K562 (cell line): Measurements from ENCODE around the gene ITGA2B. TPM values are rescaled to one million over a fixed set of nuclear protein-coding genes. Genes with fewer than 3 reads are reported as not detected.
A peak's percentile ranks its signal among the peaks of the same experiment; 100 is the strongest.

Experiments
- CEBPZ ChIP-seq: fragments of 150-350 bp; IDR thresholded peaks from 2 replicates; pipeline ENCODE4 v1.6.1; 2014; ENCODE audit warnings: low read depth, mild to moderate bottlenecking, low read length, borderline replicate concordance
- CREB1 ChIP-seq, 2 experiments: sonication (generic) in 1 of 2; formaldehyde crosslinking in 1 of 2; IDR thresholded peaks; 2 replicates each; pipeline versions ENCODE4 v1.6.1 to v1.8.0; 2012 to 2022; ENCODE audit warnings: inconsistent platforms in 1 of 2, mild to moderate bottlenecking in 1 of 2, missing genetic modification reagents in 1 of 2, moderate library complexity in 1 of 2
- ELF2 ChIP-seq: fragments of 250-450 bp; sonication (Bioruptor Pico); IDR thresholded peaks from 2 replicates; pipeline ENCODE4 v1.5.0; 2021; ENCODE audit warnings: mild to moderate bottlenecking
- ETS2 ChIP-seq: IDR thresholded peaks from 2 replicates; pipeline ENCODE4 v1.6.1; 2016; ENCODE audit warnings: borderline replicate concordance, missing genetic modification characterization, mild to moderate bottlenecking, moderate library complexity, missing compliant biosample characterization; ENCODE audit not compliant: poor library complexity, severe bottlenecking
- KLF6 ChIP-seq: fragments of 250-450 bp; sonication (Bioruptor Pico); IDR thresholded peaks from 2 replicates; pipeline ENCODE4 v1.4.0; 2020; ENCODE audit warnings: mild to moderate bottlenecking, moderate library complexity, borderline replicate concordance
- LCOR ChIP-seq: sonication (generic); formaldehyde crosslinking; IDR thresholded peaks from 2 replicates; pipeline ENCODE4 v1.8.0; 2022; ENCODE audit warnings: mild to moderate bottlenecking, missing genetic modification reagents
- MAFF ChIP-seq: IDR thresholded peaks from 2 replicates; pipeline ENCODE4 v1.6.1; 2012; ENCODE audit warnings: low read length, improper control_type of control experiment
- NFATC3 ChIP-seq: fragments of 450-650 bp; IDR thresholded peaks from 2 replicates; pipeline ENCODE4 v1.6.1; 2017; ENCODE audit warnings: mild to moderate bottlenecking
- NUFIP1 ChIP-seq: fragments of 450-650 bp; IDR thresholded peaks from 2 replicates; pipeline ENCODE4 v1.6.1; 2018; ENCODE audit not compliant: partially characterized antibody
- PBX2 ChIP-seq, 2 experiments: IDR thresholded peaks in 1 of 2; conservative IDR thresholded peaks in 1 of 2; 2 replicates each; pipeline ENCODE4 v1.6.1; 2016; ENCODE audit warnings: low read depth in 2 of 2, mild to moderate bottlenecking in 1 of 2, missing compliant biosample characterization in 1 of 2, missing genetic modification characterization in 1 of 2, moderate library complexity in 1 of 2
- POU5F1 ChIP-seq: fragments of 150-350 bp; IDR thresholded peaks from 2 replicates; pipeline ENCODE4 v1.6.1; 2014; ENCODE audit warnings: borderline replicate concordance, low read length, low read depth, mild to moderate bottlenecking; ENCODE audit not compliant: partially characterized antibody
- SMAD4 ChIP-seq: fragments of 250-450 bp; sonication (Bioruptor Pico); conservative IDR thresholded peaks from 2 replicates; pipeline ENCODE4 v1.8.0; 2021; ENCODE audit warnings: inconsistent platforms, mild to moderate bottlenecking, moderate library complexity
- SOX6 ChIP-seq: fragments of 450-650 bp; IDR thresholded peaks from 2 replicates; pipeline ENCODE4 v1.6.1; 2014; ENCODE audit warnings: mild to moderate bottlenecking
- TAF7 ChIP-seq: fragments of 450-650 bp; IDR thresholded peaks from 2 replicates; pipeline ENCODE4 v1.6.1; 2016; ENCODE audit warnings: missing genetic modification characterization, missing compliant biosample characterization
- TCF3 ChIP-seq: sonication (generic); formaldehyde crosslinking; IDR thresholded peaks from 2 replicates; pipeline ENCODE4 v1.4.0; 2020; ENCODE audit warnings: mild to moderate bottlenecking, missing genetic modification reagents
- ZNF12 ChIP-seq: sonication (generic); formaldehyde crosslinking; IDR thresholded peaks from 2 replicates; pipeline ENCODE4 v1.4.0; 2020; ENCODE audit warnings: mild to moderate bottlenecking, missing genetic modification reagents
- ZNF232 ChIP-seq: sonication (generic); formaldehyde crosslinking; IDR thresholded peaks from 2 replicates; pipeline ENCODE4 v1.8.0; 2022; ENCODE audit warnings: mild to moderate bottlenecking, missing genetic modification reagents
- ZNF551 ChIP-seq: fragments of 250-450 bp; sonication (Bioruptor Pico); IDR thresholded peaks from 2 replicates; pipeline ENCODE4 v1.5.0; 2021; ENCODE audit warnings: mild to moderate bottlenecking, moderate library complexity
- ZNF75A ChIP-seq: fragments of 450-650 bp; formaldehyde crosslinking; IDR thresholded peaks from 2 replicates; pipeline ENCODE4 v1.4.0; 2020; ENCODE audit warnings: mild to moderate bottlenecking
- polyA plus RNA-seq, 8 experiments: library from polyadenylated mRNA; depleted of rRNA in 4 of 8; stranded (reverse) in 5 of 8; unstranded in 3 of 8; fragments of >200 nt; fragmentation: Nextera tagmentation in 2 of 8; fragmentation: Illumina TruSeq in 1 of 8; extraction: Ambion mirVana in 2 of 8; extraction: Trizol in 1 of 8; gene quantifications; 2 replicates each; pipeline versions ENCODE4 v1.2.1 to v1.2.3, GENCODE V29; 2011 to 2014; ENCODE audit warnings: inconsistent platforms in 1 of 8, missing spikeins in 1 of 8
- total RNA-seq, 7 experiments: library from RNA; depleted of rRNA in 6 of 7; stranded (reverse); fragments of >200 nt in 6 of 7; fragmentation: Illumina TruSeq in 2 of 7; extraction: Trizol in 2 of 7; gene quantifications; 2 replicates each; pipeline versions ENCODE4 v1.2.1 to v1.2.3, GENCODE V29; 2011 to 2021; ENCODE audit warnings: low replicate concordance in 1 of 7
- TF ChIP-seq, protein P1 (sequence below): sonication (generic); formaldehyde crosslinking; IDR thresholded peaks from 2 replicates; pipeline ENCODE4 v1.8.0; 2022; ENCODE audit warnings: missing genetic modification reagents, mild to moderate bottlenecking, moderate library complexity, borderline replicate concordance
- TF ChIP-seq, protein P2 (sequence below): fragments of 450-650 bp; IDR thresholded peaks from 2 replicates; pipeline ENCODE4 v1.6.1; 2016; ENCODE audit warnings: low read depth, mild to moderate bottlenecking, moderate library complexity

ITGA2B gene
- total and polyA plus RNA-seq, 9 of the 15 experiments (the other 6 are each of a cell fraction or from before 2014, with no cell fraction given): 1.1 to 26.4 (median 5.6) TPM

GRCh38 chr17:44363613-44364159 is 25.8 kb downstream of the ITGA2B start, which contains the start of gene FAM171A2 (continued):
- no peak for TF ChIP-seq SOX6
- TF ChIP-seq TAF7: no peak
- TF ChIP-seq, protein P1, sequence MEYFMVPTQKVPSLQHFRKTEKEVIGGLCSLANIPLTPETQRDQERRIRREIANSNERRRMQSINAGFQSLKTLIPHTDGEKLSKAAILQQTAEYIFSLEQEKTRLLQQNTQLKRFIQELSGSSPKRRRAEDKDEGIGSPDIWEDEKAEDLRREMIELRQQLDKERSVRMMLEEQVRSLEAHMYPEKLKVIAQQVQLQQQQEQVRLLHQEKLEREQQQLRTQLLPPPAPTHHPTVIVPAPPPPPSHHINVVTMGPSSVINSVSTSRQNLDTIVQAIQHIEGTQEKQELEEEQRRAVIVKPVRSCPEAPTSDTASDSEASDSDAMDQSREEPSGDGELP (CRISPR knock-in tag): no peak
- no peak for TF ChIP-seq ZNF75A (CRISPR knock-in tag)
- no peak for TF ChIP-seq ETS2 (tag)
- TF ChIP-seq, protein P2, sequence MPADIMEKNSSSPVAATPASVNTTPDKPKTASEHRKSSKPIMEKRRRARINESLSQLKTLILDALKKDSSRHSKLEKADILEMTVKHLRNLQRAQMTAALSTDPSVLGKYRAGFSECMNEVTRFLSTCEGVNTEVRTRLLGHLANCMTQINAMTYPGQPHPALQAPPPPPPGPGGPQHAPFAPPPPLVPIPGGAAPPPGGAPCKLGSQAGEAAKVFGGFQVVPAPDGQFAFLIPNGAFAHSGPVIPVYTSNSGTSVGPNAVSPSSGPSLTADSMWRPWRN: no peak
- no peak for TF ChIP-seq ZNF232 (CRISPR knock-in tag)
- no peak for TF ChIP-seq ZNF12 (CRISPR knock-in tag)
- TF ChIP-seq MAFF: no peak
- peak; percentile 78; the same call in 1 of the 2 replicates for TF ChIP-seq SMAD4 (CRISPR knock-in tag)
- no peak for TF ChIP-seq CREB1 (IDR thresholded peaks at IDR 0.05)
- TF ChIP-seq CREB1 (CRISPR knock-in tag; IDR thresholded peaks at IDR 0.05): no peak
- TF ChIP-seq NUFIP1: no peak
- TF ChIP-seq KLF6 (CRISPR knock-in tag): no peak
- no peak for TF ChIP-seq TCF3 (CRISPR knock-in tag)
- TF ChIP-seq LCOR (CRISPR knock-in tag): no peak
- TF ChIP-seq ZNF551 (CRISPR knock-in tag): no peak
- no peak for TF ChIP-seq POU5F1
- TF ChIP-seq ELF2 (CRISPR knock-in tag): no peak
- TF ChIP-seq NFATC3: no peak
- no peak for TF ChIP-seq PBX2 (CRISPR knock-in tag; IDR thresholded peaks at IDR 0.05; ENCODE audit: low read depth)
- TF ChIP-seq PBX2 (tag; conservative IDR thresholded peaks at IDR 0.05; ENCODE audit: low read depth): no peak
- TF ChIP-seq CEBPZ: no peak
